ENCODE measurements around the gene WDR5. TPM values are rescaled to one million over a fixed set of nuclear protein-coding genes. Genes with fewer than 3 reads are reported as not detected.

Gene WDR5
- total RNA-seq, 1 experiment from 2014 or later: 51.7 TPM

DNA sequence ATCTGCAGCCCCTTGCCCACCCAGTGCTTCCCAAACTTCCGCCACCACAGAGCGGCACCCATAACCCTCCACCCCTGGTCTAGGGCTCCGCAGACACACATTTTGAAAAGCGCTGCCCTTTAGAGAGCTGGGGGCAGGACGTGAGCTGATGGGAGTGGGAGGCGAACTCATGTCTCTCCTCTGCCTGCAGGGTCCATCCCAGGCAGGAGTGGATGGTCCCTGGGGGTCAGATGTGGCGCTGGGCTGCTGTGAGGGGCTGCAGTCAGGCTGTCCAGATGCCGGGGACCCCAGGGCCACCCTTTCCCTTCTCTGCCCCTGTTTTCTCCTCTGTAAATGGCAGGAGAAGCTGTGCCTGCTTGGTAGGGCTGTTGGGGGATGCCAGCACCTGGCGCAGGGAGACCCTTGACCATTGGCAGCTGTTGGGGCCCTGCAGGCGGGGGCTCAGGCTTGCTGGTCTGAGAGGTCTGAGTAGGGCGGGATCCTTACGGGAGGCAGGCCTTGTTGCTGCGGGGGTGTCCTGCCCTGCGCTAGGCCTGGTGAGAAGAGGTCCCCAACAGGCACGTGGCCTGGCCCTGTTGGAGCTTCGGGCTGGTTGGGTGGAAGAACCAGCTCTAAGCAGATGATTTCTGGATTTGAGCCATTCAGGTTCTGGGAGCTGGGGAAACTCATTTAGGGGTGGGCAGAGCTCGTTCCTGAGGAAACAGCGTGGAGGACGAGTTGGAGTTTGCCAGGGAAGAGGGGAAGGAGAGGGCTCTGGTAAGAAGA is 38.8 kb downstream of the WDR5 start:
- H3K9me3 ChIP-seq: no peaks in the 10 kb centered on the region
- TF ChIP-seq, protein P1, sequence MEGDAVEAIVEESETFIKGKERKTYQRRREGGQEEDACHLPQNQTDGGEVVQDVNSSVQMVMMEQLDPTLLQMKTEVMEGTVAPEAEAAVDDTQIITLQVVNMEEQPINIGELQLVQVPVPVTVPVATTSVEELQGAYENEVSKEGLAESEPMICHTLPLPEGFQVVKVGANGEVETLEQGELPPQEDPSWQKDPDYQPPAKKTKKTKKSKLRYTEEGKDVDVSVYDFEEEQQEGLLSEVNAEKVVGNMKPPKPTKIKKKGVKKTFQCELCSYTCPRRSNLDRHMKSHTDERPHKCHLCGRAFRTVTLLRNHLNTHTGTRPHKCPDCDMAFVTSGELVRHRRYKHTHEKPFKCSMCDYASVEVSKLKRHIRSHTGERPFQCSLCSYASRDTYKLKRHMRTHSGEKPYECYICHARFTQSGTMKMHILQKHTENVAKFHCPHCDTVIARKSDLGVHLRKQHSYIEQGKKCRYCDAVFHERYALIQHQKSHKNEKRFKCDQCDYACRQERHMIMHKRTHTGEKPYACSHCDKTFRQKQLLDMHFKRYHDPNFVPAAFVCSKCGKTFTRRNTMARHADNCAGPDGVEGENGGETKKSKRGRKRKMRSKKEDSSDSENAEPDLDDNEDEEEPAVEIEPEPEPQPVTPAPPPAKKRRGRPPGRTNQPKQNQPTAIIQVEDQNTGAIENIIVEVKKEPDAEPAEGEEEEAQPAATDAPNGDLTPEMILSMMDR (IDR thresholded peaks at IDR 0.05; ENCODE audit: insufficient read depth in 1 of 2, low read depth in 1 of 2, low read length in 1 of 2, severe bottlenecking in 1 of 2, unreplicated experiment in 1 of 2): no peak
- H3K4me1 Mint-ChIP-seq (ENCODE audit: low read depth, unreplicated experiment): peaks cover 6% of the 10 kb centered on the region
- CTCF ChIA-PET: interaction anchor here (0.6 to 2.2 kb wide), 5 partner anchors 13 to 293 kb away, joined by 3 to 13 read pairs (median 4); no protein-coding TSS in a partner anchor
- H3K27me3 ChIP-seq (replicated peaks; ENCODE audit: control insufficient read depth, insufficient read depth, low read length): no peaks in the 10 kb centered on the region
- H3K27ac Mint-ChIP-seq (ENCODE audit: unreplicated experiment): no peak overlapping the region
- no TSS peak for BruUV-seq (replicated peaks)
- no peaks in the 10 kb centered on the region for H3K9me3 Mint-ChIP-seq (ENCODE audit: unreplicated experiment)
- H3K4me3 ChIP-seq (ENCODE audit: low read depth, low read length): no peak overlapping the region
- H3K27me3 Mint-ChIP-seq (ENCODE audit: insufficient read depth, unreplicated experiment): peaks cover 11% of the 10 kb centered on the region
- intact Hi-C loops (cut with micrococcal nuclease; ENCODE audit: unreplicated experiment): loop anchor here (5.0 kb wide), 1 partner anchor 253 kb away; no protein-coding TSS in a partner anchor
- no peaks in the 10 kb centered on the region for H3K4me1 ChIP-seq
- peaks cover 14% of the 10 kb centered on the region for H3K36me3 Mint-ChIP-seq (ENCODE audit: insufficient read depth, unreplicated experiment)
- POLR2A ChIA-PET: no interaction called here
- no peaks in the 10 kb centered on the region for H3K36me3 ChIP-seq (ENCODE audit: control insufficient read depth, insufficient read depth, low read length)
- no peak overlapping the region for H3K4me3 Mint-ChIP-seq (ENCODE audit: unreplicated experiment)
- no peak for DNase-seq

DNA sequence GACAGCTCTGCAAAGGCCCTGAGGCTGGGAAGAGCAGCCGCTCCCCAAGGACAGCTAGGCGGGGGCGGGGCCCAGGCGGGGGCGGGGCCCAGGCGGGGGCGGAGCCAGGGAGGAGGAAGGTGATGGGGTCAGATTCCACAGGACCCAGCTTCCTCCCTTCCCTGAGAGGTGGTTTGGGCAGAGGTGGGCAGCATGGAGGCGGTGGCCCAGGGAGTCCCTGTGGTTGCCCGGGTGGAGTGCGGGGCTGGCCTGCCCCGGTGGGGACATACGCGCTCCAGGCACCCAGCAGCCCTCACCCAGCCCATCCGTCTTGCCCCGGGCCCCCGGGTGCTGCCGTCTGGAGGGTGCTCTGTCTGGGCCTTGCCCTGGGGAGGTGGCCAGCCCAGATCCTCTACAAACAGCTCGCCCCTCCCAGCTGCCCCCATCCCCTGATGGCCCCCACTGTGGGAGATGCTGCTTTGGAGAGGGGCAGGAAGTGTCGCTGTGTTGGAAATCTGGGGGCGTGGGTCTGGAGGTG is 39.5 kb downstream of the WDR5 start:
- H3K27me3 ChIP-seq (replicated peaks; ENCODE audit: control insufficient read depth, insufficient read depth, low read length): no peaks in the 10 kb centered on the region
- Mint-ChIP-seq H3K4me1 (ENCODE audit: low read depth, unreplicated experiment) (peaks cover 6% of the 10 kb centered on the region), H3K27me3 (ENCODE audit: insufficient read depth, unreplicated experiment) (peaks cover 11% of the 10 kb centered on the region), H3K4me3 (ENCODE audit: unreplicated experiment) (no peak overlapping the region), H3K27ac (ENCODE audit: unreplicated experiment) (no peak overlapping the region), H3K9me3 (ENCODE audit: unreplicated experiment) (no peaks in the 10 kb centered on the region), H3K36me3 (ENCODE audit: insufficient read depth, unreplicated experiment) (peaks cover 13% of the 10 kb centered on the region)
- POLR2A ChIA-PET: no interaction called here
- no peak overlapping the region for H3K4me3 ChIP-seq (ENCODE audit: low read depth, low read length)
- CTCF ChIA-PET: interaction anchor here (0.6 to 2.2 kb wide), 5 partner anchors 12 to 292 kb away, joined by 3 to 13 read pairs (median 4); no protein-coding TSS in a partner anchor
- H3K9me3 ChIP-seq: no peaks in the 10 kb centered on the region
- H3K4me1 ChIP-seq: no peaks in the 10 kb centered on the region
- BruUV-seq (replicated peaks): no TSS peak
- DNase-seq: no peak
- H3K36me3 ChIP-seq (ENCODE audit: control insufficient read depth, insufficient read depth, low read length): no peaks in the 10 kb centered on the region
- TF ChIP-seq, protein P1 (IDR thresholded peaks at IDR 0.05; ENCODE audit: insufficient read depth in 1 of 2, low read depth in 1 of 2, low read length in 1 of 2, severe bottlenecking in 1 of 2, unreplicated experiment in 1 of 2): no peak
- intact Hi-C loops (cut with micrococcal nuclease; ENCODE audit: unreplicated experiment): no loop called here

DNA sequence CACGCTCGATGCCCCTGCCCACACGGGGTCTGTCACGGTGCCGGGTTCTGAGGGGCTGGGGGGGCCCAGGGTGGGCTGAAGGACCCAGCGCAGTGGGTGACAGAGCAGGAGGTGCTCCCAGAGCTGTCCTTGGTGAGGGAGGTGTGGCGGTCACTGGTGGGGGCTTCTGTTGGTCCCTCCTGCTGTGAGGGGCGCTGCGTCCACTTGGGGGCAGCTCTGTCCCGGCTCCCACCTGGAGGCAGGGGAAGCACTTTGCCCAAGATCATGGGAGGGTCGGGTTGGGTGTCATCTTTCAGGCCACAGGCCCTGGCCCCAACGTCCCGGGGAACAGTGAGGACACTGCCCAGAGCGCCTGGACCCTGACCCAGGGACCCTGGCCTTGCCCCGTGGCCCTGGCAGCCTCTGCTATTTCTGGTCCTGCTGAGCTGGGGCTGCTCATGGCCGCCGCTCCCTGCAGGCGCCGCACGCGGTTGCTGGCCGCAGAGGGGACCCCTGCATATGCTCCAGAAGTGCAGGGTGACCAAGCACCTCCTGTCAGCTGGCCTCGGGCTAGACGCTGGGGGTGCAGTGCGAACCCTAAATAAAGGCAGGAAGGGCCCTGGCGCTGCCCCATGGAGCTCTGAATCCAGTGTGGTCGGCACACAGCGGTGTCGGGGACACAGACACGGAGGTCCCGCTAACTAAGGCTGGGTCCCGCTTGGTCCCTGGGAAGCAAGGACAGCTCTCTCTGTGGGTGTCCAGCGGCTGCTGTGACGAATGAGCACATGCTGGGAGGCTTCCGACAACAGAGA is 40.1 kb downstream of the WDR5 start:
- Mint-ChIP-seq H3K27me3 (ENCODE audit: insufficient read depth, unreplicated experiment) (peaks cover 11% of the 10 kb centered on the region), H3K36me3 (ENCODE audit: insufficient read depth, unreplicated experiment) (peaks cover 13% of the 10 kb centered on the region), H3K4me1 (ENCODE audit: low read depth, unreplicated experiment) (peaks cover 6% of the 10 kb centered on the region), H3K27ac (ENCODE audit: unreplicated experiment) (no peak overlapping the region), H3K9me3 (ENCODE audit: unreplicated experiment) (no peaks in the 10 kb centered on the region), H3K4me3 (ENCODE audit: unreplicated experiment) (no peak overlapping the region)
- H3K27me3 ChIP-seq (replicated peaks; ENCODE audit: control insufficient read depth, insufficient read depth, low read length): no peaks in the 10 kb centered on the region
- TF ChIP-seq, protein P1 (IDR thresholded peaks at IDR 0.05; ENCODE audit: insufficient read depth in 1 of 2, low read depth in 1 of 2, low read length in 1 of 2, severe bottlenecking in 1 of 2, unreplicated experiment in 1 of 2): no peak
- no peaks in the 10 kb centered on the region for H3K36me3 ChIP-seq (ENCODE audit: control insufficient read depth, insufficient read depth, low read length)
- ChIA-PET CTCF (interaction anchor here (0.6 to 0.7 kb wide), 2 partner anchors 12 to 257 kb away, joined by 3 read pairs; no protein-coding TSS in a partner anchor), POLR2A (no interaction called here)
- intact Hi-C loops (cut with micrococcal nuclease; ENCODE audit: unreplicated experiment): no loop called here
- no peaks in the 10 kb centered on the region for H3K4me1 ChIP-seq
- no peak for DNase-seq
- no TSS peak for BruUV-seq (replicated peaks)
- H3K9me3 ChIP-seq: no peaks in the 10 kb centered on the region
- H3K4me3 ChIP-seq (ENCODE audit: low read depth, low read length): no peak overlapping the region

All from Caco-2 (cell line).